ENCODE data around the gene TK2. TPM values are rescaled to one million over a fixed set of nuclear protein-coding genes. Genes with fewer than 3 reads are reported as not detected.

The TK2 gene
- 53.6 and 58.9 TPM in 2 replicates for total RNA-seq

GRCh38 chr16:66549284-66550131, at the start of gene TK2:
TSS of gene TK2 (minus strand) at chr16:66550122. CDS start at chr16:66550061, 61 bp downstream.

GRCh38 chr16:66578651-66579531, 29.0 kb upstream of the TK2 start, which contains the start of gene CMTM2:
TSS of gene CMTM2 (plus strand) at chr16:66579463. CDS start at chr16:66579608, 145 bp downstream.

GRCh38 chr16:66566051-66566901, 16.4 kb upstream of the TK2 start, which contains the start of gene CMTM1:
TSS of gene CMTM1 (plus strand) at chr16:66566439. CDS start at chr16:66566514, 75 bp downstream.

GRCh38 chr16:66552286-66553177, 2.6 kb upstream of the TK2 start, which contains the start of gene CKLF:
TSS of gene CKLF (plus strand) at chr16:66552576. CDS start at chr16:66552716, 140 bp downstream.

Other genes starting within 250 kb of the TK2 start
- gene CDH5, start 183.4 kb downstream of the TK2 start, total RNA-seq, result under 0.01 and 0.09 TPM in 2 replicates
- not detected in 2 replicates for gene BEAN1, start 122.8 kb downstream of the TK2 start, total RNA-seq
- 38.0 and 53.3 TPM in 2 replicates for gene CKLF, start 2.5 kb upstream of the TK2 start, total RNA-seq
- 0.95 and 1.5 TPM in 2 replicates for gene CMTM1, start 16.3 kb upstream of the TK2 start, total RNA-seq
- not detected in 2 replicates for gene CMTM2, start 29.3 kb upstream of the TK2 start, total RNA-seq
- gene CMTM3, start 54.6 kb upstream of the TK2 start, total RNA-seq, result 5.4 and 8.8 TPM in 2 replicates
- gene CMTM4, start 146.6 kb upstream of the TK2 start, total RNA-seq, result 3.5 and 6.5 TPM in 2 replicates
- gene DYNC1LI2, start 201.5 kb upstream of the TK2 start, total RNA-seq, result 122 and 152 TPM in 2 replicates

Data from bronchial smooth muscle cell (primary cell).